ENCODE results near the gene CLASP1.

DNA sequence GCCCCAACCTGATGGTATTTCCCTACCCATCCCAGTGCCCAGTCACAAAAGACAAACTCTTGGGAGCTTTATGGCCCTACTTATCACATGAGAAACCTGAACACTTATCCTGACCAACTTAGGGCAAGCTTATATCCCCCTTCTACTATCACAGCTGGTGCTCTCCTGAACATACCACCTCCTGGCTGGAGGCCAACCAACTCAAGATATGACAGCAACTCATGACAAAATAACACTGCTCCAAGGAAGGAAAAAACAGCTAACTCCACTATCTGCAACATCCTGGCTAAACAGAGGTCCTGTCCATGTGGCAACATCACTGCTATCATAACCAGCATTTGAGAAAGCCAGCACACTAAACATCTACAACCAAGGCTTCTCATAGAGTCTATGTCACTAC lies 20.9 kb upstream of the CLASP1 start:
- TF ChIP-seq, protein P1, sequence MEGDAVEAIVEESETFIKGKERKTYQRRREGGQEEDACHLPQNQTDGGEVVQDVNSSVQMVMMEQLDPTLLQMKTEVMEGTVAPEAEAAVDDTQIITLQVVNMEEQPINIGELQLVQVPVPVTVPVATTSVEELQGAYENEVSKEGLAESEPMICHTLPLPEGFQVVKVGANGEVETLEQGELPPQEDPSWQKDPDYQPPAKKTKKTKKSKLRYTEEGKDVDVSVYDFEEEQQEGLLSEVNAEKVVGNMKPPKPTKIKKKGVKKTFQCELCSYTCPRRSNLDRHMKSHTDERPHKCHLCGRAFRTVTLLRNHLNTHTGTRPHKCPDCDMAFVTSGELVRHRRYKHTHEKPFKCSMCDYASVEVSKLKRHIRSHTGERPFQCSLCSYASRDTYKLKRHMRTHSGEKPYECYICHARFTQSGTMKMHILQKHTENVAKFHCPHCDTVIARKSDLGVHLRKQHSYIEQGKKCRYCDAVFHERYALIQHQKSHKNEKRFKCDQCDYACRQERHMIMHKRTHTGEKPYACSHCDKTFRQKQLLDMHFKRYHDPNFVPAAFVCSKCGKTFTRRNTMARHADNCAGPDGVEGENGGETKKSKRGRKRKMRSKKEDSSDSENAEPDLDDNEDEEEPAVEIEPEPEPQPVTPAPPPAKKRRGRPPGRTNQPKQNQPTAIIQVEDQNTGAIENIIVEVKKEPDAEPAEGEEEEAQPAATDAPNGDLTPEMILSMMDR (IDR thresholded peaks at IDR 0.05): no peak
- no peak for TF ChIP-seq POLR2A (IDR thresholded peaks at IDR 0.05)
